ENCODE measurements around the gene S100A10.

GRCh38 chr1:151989211-151989862, 4.3 kb downstream of the S100A10 start:
- TF ChIP-seq EZH2 (IDR thresholded peaks at IDR 0.05) (no peak), FOXP2 (optimal IDR thresholded peaks at IDR 0.05; ENCODE audit: control extremely low read depth, extremely low read length, insufficient read depth) (no peak), POLR2AphosphoS5 (IDR thresholded peaks at IDR 0.05; ENCODE audit: borderline replicate concordance, low read depth, low read length) (no peak)

All from SK-N-MC (cell line).